Measurements from ENCODE around the gene KCNJ18.
"Not testable (repeated sequence)": the region's sequence is repeated elsewhere in the genome, so short reads cannot be mapped to it uniquely, and the experiment has no call there.

KCNJ18 gene

DNA sequence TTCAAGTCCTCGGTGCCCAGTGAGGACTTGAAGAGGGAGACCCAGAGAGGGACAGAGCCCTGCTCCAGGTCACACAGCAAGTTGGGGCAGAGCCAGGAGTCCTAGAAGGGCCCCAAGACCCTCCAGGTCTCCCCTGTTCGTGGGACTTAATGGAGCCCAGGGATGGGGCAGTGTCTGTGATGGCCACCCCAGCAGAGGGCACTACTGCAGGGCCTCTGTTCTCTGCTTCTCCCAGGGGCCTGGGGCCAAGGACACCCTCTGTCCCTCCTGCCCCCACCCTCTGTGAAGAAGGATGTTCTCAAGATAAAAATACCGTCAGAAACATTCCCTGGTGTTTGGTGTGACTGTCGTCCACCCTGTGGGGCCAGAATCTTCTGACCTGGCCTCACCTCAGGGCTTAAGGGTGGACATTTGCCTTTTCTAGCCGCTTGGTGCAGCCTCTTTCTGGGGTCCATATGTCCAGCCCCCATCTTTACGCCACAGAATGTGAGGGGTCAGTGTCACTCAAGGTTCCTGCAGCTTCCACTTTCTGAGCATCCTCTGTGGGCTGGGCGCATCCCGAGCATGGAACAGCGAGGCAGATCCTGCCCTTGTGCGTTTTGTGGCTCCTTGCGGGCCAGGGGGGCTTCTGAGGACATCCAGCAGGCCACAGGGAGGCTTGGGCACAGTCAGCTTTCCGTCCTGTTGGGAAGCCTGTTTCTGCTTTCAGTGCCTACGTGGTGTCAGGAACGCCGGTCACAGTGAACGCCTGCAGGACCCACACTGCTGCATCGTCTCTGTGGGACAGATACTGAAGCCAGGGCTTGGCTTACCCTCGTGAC lies at the start of gene KCNJ18:
Gene KCNJ18, plus strand, starts transcription at position 641 of the 821 bp plus-strand sequence. CDS start 10,264 bp downstream, outside the sequence.
- not testable (repeated sequence) for DNase-seq (ENCODE audit: low read depth in 3 of 3, low spot score in 1 of 3)

GRCh38 chr17:21648125-21648524 lies 44.2 kb upstream of the KCNJ18 start:
- DNase-seq (ENCODE audit: low read depth in 3 of 3, low spot score in 1 of 3): not testable (repeated sequence)

DNA sequence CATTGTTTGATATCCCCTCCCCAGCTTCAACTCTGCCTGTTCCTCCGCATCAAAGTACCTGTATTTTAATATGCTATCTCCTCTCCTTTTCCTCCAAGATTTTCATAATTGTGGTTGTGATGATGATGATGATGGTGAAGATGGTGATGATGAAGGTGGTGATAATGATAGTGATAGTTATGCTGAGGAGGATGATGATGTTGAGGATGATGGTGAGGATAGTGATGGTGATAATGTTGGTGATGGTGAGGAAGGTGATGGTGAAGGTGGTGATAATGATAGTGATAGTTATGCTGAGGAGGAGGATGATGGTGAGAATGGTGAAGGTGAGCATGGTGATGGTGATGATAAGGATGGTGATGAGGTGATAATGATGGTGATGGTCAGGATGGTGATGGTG lies 42.3 kb upstream of the KCNJ18 start:
- DNase-seq (ENCODE audit: low read depth in 3 of 3, low spot score in 1 of 3): not testable (repeated sequence)

- not testable (repeated sequence) for DNase-seq (ENCODE audit: low read depth in 3 of 3, low spot score in 1 of 3)
Observed at GRCh38 chr17:21652049-21652448, 40.3 kb upstream of the KCNJ18 start.

- not testable (repeated sequence) for DNase-seq (ENCODE audit: low read depth in 3 of 3, low spot score in 1 of 3)
Observed at GRCh38 chr17:21653211-21653610, 39.1 kb upstream of the KCNJ18 start.

GRCh38 chr17:21656518-21657309 lies 35.6 kb upstream of the KCNJ18 start:
- DNase-seq (ENCODE audit: low read depth in 3 of 3, low spot score in 1 of 3): not testable (repeated sequence)

- DNase-seq (ENCODE audit: low read depth in 3 of 3, low spot score in 1 of 3): not testable (repeated sequence)
Observed at GRCh38 chr17:21659635-21660034, 32.7 kb upstream of the KCNJ18 start.

DNA sequence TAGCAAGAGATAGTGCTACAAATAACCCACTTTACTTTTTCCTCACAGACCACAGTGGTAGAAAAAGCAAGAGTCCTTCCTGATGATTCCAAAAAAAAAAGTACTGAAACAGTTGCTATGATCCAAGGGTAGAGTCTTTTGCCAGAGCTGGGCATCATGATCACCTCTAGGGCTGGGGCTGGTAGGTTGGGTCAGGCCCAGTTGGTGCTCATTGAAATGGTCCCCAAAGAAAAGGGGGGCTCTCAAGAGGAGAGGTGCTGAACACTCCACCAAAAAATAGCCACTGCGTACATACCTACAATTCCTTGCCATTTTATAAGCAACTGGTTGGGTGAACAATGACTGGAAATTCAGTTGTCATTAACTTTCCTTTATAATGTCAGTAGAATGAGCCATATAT lies 30.9 kb upstream of the KCNJ18 start:
- not testable (repeated sequence) for DNase-seq (ENCODE audit: low read depth in 3 of 3, low spot score in 1 of 3)

GRCh38 chr17:21663166-21663565 lies 29.2 kb upstream of the KCNJ18 start:
- DNase-seq (ENCODE audit: low read depth in 3 of 3, low spot score in 1 of 3): not testable (repeated sequence)

GRCh38 chr17:21663614-21664474 lies 28.5 kb upstream of the KCNJ18 start:
- not testable (repeated sequence) for DNase-seq (ENCODE audit: low read depth in 3 of 3, low spot score in 1 of 3)

DNA sequence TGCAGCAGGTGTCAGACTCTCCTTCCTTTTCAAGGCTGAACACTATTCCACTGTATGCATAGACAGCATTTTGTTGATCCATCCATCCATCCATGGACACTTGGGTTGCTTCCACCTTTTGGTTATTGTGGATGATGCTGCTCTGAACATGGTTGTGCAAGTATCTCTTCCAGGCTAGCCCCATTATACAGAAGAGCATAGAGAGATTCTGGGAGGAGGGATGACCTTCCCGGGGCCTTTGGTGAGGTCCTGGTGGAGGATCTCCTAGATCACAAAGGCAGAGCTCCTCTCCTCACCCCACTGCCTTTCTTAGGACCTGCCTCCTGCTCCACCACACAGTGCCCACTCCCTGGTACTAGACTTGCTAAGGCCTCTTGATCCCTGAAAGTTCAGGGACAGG lies 27.2 kb upstream of the KCNJ18 start:
- not testable (repeated sequence) for DNase-seq (ENCODE audit: low read depth in 3 of 3, low spot score in 1 of 3)

DNA sequence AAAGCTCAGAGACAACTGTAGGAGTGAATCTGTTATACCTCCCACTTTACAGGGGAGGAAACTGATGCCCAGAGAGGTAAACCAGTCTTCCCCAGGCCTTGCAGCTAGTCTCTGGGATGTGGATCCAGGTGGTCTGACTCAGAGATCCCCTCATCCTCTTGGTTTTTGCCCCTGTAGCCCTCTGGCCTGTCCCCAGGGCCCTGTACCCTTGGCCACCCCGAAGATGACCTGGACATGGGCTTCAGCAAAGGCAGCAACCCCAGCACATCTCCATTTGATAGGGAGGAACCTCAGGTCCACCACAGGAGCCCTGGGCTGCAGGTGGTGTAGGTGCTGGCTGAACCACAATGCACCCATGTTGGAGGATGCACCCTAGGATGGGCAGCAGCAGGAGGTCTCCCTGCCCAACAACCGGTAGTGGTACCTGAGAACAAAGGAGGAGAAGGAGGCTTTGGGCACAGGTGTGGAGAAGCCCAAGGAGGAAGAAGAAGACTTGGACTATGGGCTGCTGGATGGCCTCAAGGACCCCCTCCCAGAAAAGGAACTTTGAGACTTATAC lies 26.3 kb upstream of the KCNJ18 start:
- not testable (repeated sequence) for DNase-seq (ENCODE audit: low read depth in 3 of 3, low spot score in 1 of 3)

DNA sequence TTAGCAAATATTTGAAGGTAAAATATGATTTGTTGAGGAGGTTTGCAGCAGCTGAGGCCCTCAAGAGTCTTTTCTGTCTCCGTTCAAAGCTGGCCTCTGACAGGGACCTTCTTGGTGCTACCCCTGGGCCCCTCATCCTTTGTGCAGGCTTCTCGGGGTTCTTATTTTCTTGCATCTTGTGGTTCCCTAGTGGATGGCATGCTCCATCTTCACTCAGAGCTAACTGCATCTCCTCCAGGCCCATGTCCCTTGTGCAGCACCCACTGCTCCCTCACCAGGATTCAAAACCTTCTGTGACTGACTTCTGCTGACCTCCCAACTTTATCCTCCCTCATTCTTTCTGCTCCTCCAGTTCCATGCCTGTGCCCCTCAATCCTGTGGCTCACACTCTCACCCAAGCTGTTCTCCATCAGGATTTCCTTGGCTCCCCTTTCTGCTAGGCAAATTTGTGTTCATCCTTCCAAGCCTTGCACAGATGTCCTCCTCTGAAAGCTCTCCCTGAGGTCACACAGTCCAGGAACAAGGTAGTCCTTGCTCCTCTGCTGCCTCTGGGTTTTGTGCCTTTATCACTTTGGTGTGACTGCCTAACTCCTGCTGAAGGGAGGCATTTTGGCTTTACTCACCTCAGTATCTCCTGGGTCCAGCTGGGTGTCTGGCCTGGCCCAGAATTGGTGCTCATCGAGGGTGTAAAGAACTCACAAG lies 25.5 kb upstream of the KCNJ18 start:
- DNase-seq (ENCODE audit: low read depth in 3 of 3, low spot score in 1 of 3): not testable (repeated sequence)

DNA sequence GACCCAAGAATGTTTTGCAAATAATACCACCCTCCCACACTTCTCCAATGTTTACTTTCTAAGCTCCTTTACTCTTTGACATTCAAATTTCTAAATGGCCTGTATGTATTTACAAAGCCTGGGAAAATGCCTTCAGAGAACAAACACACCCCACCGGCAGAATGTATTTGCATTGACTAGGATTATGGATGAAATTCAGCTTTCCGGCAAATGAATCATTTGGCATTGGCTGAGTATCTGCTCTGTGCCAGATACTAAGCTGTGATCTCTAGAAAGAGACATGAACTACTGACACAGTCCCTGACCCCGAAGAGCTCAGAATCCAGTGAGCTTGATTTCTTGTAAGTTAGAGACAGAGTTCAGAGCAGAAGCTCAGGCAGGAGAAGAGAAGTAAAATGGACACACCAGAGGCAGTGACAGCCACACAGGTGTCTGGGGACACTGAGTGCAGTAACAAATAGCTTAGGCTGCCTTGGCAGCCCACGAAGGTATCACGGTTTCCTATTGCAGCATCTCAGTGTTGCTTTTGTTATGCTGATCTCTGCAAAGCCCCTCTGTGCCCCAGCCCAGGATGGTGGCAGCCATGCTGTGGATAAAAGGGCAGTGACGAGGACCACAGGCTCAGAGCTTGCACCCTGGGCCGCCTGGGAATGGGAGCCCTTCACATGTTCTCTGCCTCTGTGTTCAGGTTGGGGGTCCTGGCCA lies 24.8 kb upstream of the KCNJ18 start:
- not testable (repeated sequence) for DNase-seq (ENCODE audit: low read depth in 3 of 3, low spot score in 1 of 3)

DNA sequence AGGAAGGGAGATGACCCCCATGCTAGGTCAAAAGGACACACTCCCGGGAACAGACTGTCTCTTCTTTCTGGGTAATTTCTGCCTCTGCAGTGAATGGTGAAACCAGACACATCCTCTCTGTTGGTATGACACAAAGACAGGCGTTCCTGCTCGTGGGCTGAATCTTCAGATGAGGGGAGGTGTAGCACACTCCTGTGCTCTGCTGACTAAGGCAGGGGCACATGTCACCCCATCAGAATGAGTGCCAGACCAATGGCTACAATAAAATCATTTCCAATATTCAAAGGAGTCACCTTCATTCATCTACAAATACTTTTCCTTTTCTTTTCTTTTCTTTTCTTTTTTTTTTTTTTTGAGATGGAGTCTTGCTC lies 24.2 kb upstream of the KCNJ18 start:
- DNase-seq (ENCODE audit: low read depth in 3 of 3, low spot score in 1 of 3): not testable (repeated sequence)

- DNase-seq (ENCODE audit: low read depth in 3 of 3, low spot score in 1 of 3): not testable (repeated sequence)
Observed at GRCh38 chr17:21668746-21669508, 23.4 kb upstream of the KCNJ18 start.

DNA sequence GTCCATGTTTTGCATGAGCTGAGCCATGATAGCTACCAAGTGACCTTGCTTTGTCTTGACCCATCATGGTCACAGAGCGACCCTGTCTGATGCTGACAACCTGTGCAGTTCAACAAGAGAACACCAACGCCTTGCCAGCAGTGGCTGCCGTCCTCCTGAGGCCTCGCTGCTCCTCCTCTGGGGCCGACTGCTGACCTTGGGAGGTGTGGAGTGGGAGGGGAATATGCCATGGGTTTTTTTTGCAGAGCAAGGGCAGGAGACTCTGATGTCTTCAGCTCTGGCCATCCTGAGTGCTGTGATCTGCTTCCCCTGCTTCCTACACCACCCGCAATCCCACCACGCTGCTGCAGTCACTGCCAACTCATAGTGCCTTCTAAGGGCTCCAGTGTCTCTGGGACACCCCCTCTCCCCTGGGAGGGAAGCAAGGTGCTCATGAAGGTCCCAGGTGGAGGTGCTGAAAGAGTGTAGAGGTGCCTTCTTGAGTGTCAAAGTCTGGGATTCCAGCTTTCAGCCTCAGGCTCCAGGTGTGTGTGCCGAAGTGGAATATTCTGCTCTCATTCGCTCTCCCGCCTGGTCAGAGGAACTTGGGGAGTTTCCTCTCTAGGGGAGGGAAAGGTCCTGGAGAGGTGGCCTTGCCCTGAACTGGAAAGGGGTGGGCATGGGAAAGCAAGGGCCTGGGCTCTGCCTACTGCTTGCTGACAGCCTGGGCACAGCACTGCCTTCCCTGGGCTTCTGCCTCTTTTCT lies 22.5 kb upstream of the KCNJ18 start:
- not testable (repeated sequence) for DNase-seq (ENCODE audit: low read depth in 3 of 3, low spot score in 1 of 3)
